Ascending aorta (tissue), 2 donors: ENCODE measurements around the gene ANGPT4. TPM values are rescaled to one million over a fixed set of nuclear protein-coding genes. Genes with fewer than 3 reads are reported as not detected.

ENCODE experiments used
- DNase-seq, 2 donors: peaks; one replicate each; pipeline ENCODE4 v3.0.0-alpha.2; 2019; ENCODE audit warnings: low spot score in 2 of 2
- H3K27ac ChIP-seq, 2 donors: fragments of 200-600 bp; sonication (generic); one replicate each; pipeline ENCODE4 v1.5.1; 2016 to 2017; ENCODE audit warnings: mild to moderate bottlenecking in 1 of 2
- H3K27me3 ChIP-seq: fragments of 200-600 bp; sonication (generic); one replicate; pipeline ENCODE4 v1.5.1; 2017
- H3K36me3 ChIP-seq, 2 donors: fragments of 200-600 bp; sonication (generic); one replicate each; pipeline ENCODE4 v1.5.1; 2016
- H3K4me1 ChIP-seq, 2 donors: fragments of 200-600 bp; sonication (generic); one replicate each; pipeline ENCODE4 v1.5.1; 2016 to 2017; ENCODE audit warnings: mild to moderate bottlenecking in 1 of 2
- H3K4me3 ChIP-seq, 2 donors: fragments of 200-600 bp; sonication (generic); one replicate each; pipeline ENCODE4 v1.5.1; 2016 to 2017; ENCODE audit warnings: mild to moderate bottlenecking in 1 of 2
- H3K9me3 ChIP-seq, 2 donors: fragments of 200-600 bp; sonication (generic); one replicate each; pipeline ENCODE4 v1.5.1; 2016
- CTCF ChIP-seq, 3 experiments: fragments of 200-600 bp in 2 of 3; fragments of 450-650 bp in 1 of 3; sonication (generic) in 2 of 3; IDR thresholded peaks; one replicate each; pipeline ENCODE4 v1.5.1; 2016 to 2019; ENCODE audit warnings: antibody characterized with exemption in 3 of 3, mild to moderate bottlenecking in 1 of 3, moderate library complexity in 1 of 3
- intact Hi-C: fragments of 100-400 bp; cut with DNase I; formaldehyde crosslinking; loops from one replicate; pipeline ENCODE4 v1.15.1; 2023
- total RNA-seq: library from RNA; depleted of rRNA; stranded (reverse); fragments of >200 nt; gene quantifications from one replicate; pipeline ENCODE4 v1.1.0, GENCODE V29; 2016

The ANGPT4 gene
- total RNA-seq, 1 donor from 2014 or later = 5.7 TPM

DNA sequence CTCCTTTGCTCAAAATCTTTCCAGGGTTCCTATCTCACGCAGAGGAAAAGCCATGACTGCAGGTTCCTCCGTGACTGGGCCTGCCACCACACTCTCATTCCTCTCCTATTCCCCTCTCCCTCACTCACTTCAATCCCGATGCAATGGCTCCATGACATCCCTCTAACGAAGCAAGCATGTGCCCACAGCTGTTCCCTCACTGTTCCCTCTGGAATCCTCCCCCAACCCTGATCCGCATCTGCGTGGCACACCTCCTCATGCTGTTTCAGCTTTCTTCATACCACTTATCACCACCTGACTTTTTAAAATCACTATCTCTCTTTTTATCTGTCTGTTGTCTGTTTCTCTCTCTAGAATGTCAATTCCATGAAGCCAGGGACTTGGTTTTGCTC, 25.5 kb downstream of the ANGPT4 start:
- no peaks in the 10 kb centered on the region for H3K36me3 ChIP-seq
- TF ChIP-seq CTCF (IDR thresholded peaks at IDR 0.05) = no peak
- DNase-seq = no peak
- no peak overlapping the region for H3K4me3 ChIP-seq
- H3K9me3 ChIP-seq = no peaks in the 10 kb centered on the region
- H3K27me3 ChIP-seq = no peaks in the 10 kb centered on the region
- intact Hi-C loops = no loop called here
- H3K4me1 ChIP-seq = no peaks in the 10 kb centered on the region
- no peak overlapping the region for H3K27ac ChIP-seq

GRCh38 chr20:889932-890463, 26.1 kb downstream of the ANGPT4 start:
- Histone ChIP-seq H3K4me3 (no peak overlapping the region), H3K4me1 (no peaks in the 10 kb centered on the region), H3K9me3 (no peaks in the 10 kb centered on the region), H3K27ac (no peak overlapping the region), H3K36me3 (no peaks in the 10 kb centered on the region), H3K27me3 (no peaks in the 10 kb centered on the region)
- no peak for TF ChIP-seq CTCF (IDR thresholded peaks at IDR 0.05)
- DNase-seq = no peak
- intact Hi-C loops = no loop called here

- TF ChIP-seq CTCF (IDR thresholded peaks at IDR 0.05) = no peak
Observed at GRCh38 chr20:889106-889505, 27.0 kb downstream of the ANGPT4 start.

GRCh38 chr20:888057-888456, 28.1 kb downstream of the ANGPT4 start:
- Histone ChIP-seq H3K36me3 (no peaks in the 10 kb centered on the region), H3K27ac (no peak overlapping the region), H3K27me3 (no peaks in the 10 kb centered on the region), H3K4me1 (no peaks in the 10 kb centered on the region), H3K4me3 (no peak overlapping the region), H3K9me3 (no peaks in the 10 kb centered on the region)
- no peak for TF ChIP-seq CTCF (IDR thresholded peaks at IDR 0.05)
- DNase-seq = no peak
- intact Hi-C loops = no loop called here

More at GRCh38 chr20:889106-889505, 27.0 kb downstream of the ANGPT4 start:
- Histone ChIP-seq H3K27me3 (no peaks in the 10 kb centered on the region), H3K4me3 (no peak overlapping the region), H3K4me1 (no peaks in the 10 kb centered on the region), H3K36me3 (no peaks in the 10 kb centered on the region), H3K9me3 (no peaks in the 10 kb centered on the region), H3K27ac (no peak overlapping the region)
- intact Hi-C loops = no loop called here
- DNase-seq = no peak

DNA sequence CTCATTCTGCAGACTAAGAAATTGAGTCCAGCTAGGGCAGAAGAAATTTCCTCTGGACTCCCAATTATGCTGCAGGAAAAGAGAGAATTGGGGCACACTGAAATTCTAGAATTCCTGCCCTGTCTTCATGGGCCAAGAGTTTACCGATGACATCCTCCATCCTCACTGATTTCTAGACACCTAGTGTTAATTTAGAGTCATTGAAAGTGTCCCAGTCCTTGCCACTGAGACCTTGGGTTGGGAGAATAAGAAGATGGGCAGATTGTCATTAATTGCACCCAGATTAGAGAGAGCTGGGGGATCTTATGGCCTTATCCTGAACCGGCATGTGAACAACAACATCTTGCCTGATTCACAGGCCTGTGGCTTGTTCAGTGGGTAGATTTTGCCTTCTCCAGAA, 29.0 kb downstream of the ANGPT4 start:
- Histone ChIP-seq H3K27me3 (no peaks in the 10 kb centered on the region), H3K27ac (no peak overlapping the region), H3K4me3 (no peak overlapping the region), H3K4me1 (no peaks in the 10 kb centered on the region), H3K36me3 (no peaks in the 10 kb centered on the region), H3K9me3 (no peaks in the 10 kb centered on the region)
- intact Hi-C loops = no loop called here
- TF ChIP-seq CTCF (IDR thresholded peaks at IDR 0.05) = no peak
- no peak for DNase-seq
